ENCODE data around the gene RIC8B.

Gene RIC8B

DNA sequence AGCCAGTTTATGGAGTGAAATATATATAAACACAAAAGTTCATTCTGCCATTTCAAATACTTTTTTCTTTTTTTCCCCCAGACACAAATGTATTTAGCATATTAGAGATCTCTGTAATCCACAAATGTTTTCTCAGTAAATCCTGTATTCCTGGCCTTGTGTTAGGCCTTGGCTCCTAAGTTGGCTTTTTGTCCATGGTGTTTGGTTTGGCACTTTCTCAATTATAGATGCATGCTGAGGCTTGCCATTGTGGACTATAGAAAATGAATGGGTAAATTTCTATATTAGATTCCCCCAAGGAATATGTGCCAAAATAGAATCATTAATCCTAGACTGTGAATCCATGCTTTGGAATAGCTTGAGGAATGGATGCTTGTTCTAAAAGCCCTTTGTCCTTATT, 17.0 kb downstream of the RIC8B start:
- TF ChIP-seq, protein P1, sequence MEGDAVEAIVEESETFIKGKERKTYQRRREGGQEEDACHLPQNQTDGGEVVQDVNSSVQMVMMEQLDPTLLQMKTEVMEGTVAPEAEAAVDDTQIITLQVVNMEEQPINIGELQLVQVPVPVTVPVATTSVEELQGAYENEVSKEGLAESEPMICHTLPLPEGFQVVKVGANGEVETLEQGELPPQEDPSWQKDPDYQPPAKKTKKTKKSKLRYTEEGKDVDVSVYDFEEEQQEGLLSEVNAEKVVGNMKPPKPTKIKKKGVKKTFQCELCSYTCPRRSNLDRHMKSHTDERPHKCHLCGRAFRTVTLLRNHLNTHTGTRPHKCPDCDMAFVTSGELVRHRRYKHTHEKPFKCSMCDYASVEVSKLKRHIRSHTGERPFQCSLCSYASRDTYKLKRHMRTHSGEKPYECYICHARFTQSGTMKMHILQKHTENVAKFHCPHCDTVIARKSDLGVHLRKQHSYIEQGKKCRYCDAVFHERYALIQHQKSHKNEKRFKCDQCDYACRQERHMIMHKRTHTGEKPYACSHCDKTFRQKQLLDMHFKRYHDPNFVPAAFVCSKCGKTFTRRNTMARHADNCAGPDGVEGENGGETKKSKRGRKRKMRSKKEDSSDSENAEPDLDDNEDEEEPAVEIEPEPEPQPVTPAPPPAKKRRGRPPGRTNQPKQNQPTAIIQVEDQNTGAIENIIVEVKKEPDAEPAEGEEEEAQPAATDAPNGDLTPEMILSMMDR (IDR thresholded peaks at IDR 0.05; ENCODE audit: control insufficient read depth, extremely low read depth, insufficient read depth): no peak
- DNase-seq (ENCODE audit: low read depth): no peak
- H3K4me3 ChIP-seq (ENCODE audit: low read depth, low read length): no peak overlapping the region

DNA sequence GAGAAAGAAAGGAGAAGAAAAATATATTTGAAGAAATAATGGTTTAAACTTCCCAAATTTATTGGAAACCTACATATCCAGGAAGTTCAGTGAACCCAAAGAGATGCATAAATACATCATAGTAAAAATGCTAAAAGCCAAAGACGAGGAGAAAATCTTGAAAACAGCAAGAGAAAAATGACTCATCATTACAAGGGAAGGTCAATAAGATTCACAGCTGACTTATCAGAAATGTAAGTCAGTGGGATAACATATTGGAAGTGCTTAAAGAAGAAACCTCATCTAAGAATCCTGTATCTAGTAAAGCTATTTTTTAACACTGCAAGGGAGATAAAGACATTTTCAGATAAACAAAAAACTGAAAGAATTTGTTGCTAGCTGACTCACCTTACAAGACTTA, 19.9 kb downstream of the RIC8B start:
- TF ChIP-seq, protein P1 (IDR thresholded peaks at IDR 0.05; ENCODE audit: control insufficient read depth, extremely low read depth, insufficient read depth): no peak
- DNase-seq (ENCODE audit: low read depth): no peak
- no peak overlapping the region for H3K4me3 ChIP-seq (ENCODE audit: low read depth, low read length)

DNA sequence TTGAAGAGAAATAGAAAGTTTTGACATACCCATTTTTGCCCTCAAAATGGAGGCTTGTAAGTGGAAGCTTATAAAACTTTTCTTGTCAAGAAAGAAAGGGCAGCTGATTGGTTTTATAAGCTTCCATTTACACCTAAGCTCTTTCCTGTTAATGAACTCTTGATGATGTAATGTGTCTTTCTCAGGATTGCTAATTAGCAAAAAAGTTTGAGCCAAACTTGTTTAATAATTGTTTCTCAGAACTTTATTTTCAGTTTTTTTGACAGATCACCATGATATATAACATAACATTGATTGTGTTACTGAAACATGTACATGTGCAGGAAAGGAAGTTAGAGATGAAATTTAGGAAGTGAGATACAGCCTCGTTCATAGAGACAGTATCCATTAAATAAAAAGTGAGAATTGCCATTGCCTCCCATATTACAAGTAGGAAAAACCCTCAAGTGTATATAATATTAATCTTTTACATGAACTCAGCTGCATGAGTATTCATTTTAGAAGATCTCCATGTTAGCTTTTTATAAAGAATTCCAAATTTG, 26.8 kb downstream of the RIC8B start:
- no peak for DNase-seq (ENCODE audit: low read depth)
- TF ChIP-seq, protein P1 (IDR thresholded peaks at IDR 0.05; ENCODE audit: control insufficient read depth, extremely low read depth, insufficient read depth): no peak
- no peak overlapping the region for H3K4me3 ChIP-seq (ENCODE audit: low read depth, low read length)

DNA sequence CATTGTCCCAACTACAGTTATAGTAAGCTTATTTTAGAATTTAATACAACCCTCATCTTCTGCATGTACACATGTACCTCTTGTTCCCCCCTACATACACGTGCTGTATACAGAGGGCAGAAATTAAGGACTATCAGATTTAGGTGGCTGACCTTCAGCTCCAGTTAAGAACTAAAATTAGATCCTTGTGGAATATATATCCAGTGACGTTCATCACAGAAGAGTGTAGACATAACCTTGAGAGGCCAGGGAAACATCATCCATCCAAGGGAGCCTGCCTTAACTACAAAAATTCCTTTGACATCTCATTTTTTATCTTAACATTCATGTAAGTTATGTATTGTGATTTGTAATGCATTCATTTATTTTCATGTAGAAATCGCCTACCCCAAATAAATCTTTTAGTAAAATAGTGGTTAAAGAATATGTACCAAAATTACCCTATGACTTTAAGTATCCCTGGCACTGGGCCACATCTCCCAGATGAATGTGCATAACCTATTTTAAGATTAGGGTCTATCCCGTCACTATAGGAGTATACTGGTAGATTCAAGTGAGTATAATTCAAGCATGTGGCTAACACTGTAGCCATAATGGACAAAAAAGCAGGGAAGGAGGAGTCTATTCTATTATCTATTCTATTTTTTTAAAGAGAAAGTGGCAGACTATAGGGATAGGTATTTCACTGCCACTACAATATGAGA, 27.5 kb downstream of the RIC8B start:
- H3K4me3 ChIP-seq (ENCODE audit: low read depth, low read length): no peak overlapping the region
- TF ChIP-seq, protein P1 (IDR thresholded peaks at IDR 0.05; ENCODE audit: control insufficient read depth, extremely low read depth, insufficient read depth): no peak
- DNase-seq (ENCODE audit: low read depth): no peak

DNA sequence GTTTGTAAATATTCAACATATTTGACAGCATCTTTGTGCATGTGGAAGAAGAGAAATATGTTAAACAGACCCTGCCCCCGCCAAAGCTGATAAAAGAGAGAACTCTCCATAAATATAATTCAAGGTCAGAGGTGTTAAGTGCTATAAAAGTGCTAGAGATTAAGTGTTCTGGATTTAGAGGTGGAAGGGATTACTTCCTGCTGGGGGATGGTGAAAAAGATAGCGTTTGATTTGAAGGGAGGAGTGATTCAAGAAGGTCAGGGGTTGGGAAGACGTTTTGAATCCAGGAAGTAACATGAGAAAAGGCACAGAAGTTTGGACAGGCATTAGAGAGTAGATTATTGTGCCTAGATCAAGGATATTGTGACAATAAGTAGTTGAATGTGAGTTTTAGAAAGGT, 30.2 kb downstream of the RIC8B start:
- H3K4me3 ChIP-seq (ENCODE audit: low read depth, low read length): no peak overlapping the region
- TF ChIP-seq, protein P1 (IDR thresholded peaks at IDR 0.05; ENCODE audit: control insufficient read depth, extremely low read depth, insufficient read depth): no peak
- no peak for DNase-seq (ENCODE audit: low read depth)

DNA sequence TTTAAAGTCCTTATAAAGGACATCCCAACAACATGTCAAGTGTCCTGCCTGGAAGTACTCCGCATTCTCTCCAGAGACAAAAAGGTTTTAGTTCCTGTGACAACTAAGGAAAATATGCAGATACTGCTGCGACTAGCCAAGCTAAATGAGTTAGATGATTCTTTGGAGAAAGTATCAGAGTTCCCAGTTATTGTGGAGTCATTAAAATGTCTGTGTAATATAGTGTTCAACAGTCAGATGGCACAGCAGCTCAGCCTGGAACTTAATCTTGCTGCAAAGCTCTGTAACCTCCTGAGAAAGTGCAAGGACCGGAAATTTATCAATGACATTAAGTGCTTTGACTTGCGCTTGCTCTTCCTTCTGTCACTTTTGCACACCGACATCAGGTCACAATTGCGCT, 40.2 kb downstream of the RIC8B start:
- no peak for DNase-seq (ENCODE audit: low read depth)
- no peak overlapping the region for H3K4me3 ChIP-seq (ENCODE audit: low read depth, low read length)
- TF ChIP-seq, protein P1 (IDR thresholded peaks at IDR 0.05; ENCODE audit: control insufficient read depth, extremely low read depth, insufficient read depth): no peak

DNA sequence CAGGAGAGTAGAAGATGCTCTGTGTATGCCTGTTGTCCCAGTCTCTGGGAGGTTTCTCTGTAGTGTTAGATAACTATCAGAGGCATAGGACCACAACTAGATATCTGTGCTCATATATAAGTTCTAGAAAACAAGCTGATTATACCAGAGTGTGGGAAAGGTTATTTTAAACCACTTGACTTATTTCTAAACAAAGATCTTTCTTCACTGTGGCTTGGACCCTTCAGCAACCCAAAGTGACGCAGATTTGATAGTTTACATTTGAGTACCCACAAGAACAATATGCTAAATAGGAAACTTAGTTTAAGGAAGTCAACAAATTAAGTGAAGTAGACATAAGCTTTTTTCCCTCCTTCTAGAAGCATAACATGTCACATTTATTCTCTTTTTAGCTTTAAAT, 41.3 kb downstream of the RIC8B start:
- TF ChIP-seq, protein P1 (IDR thresholded peaks at IDR 0.05; ENCODE audit: control insufficient read depth, extremely low read depth, insufficient read depth): no peak
- no peak for DNase-seq (ENCODE audit: low read depth)
- H3K4me3 ChIP-seq (ENCODE audit: low read depth, low read length): no peak overlapping the region

All from LNCaP clone FGC (cell line).